HCT116 (cell line): ENCODE data around the gene APBB3. TPM values are rescaled to one million over a fixed set of nuclear protein-coding genes. Genes with fewer than 3 reads are reported as not detected.

Experiments used
- ATAC-seq: fragments of 200-7000 bp; cut with Tn5 transposase; 2 replicates; pipeline ENCODE4 v1.9.1; 2020; ENCODE audit warnings: mild to moderate bottlenecking, moderate library complexity
- BruUV-seq: library from RNA; stranded (reverse); fragments of 400-500 nt; replicated peaks from 2 replicates; lab custom pipeline; 2021; lab: Mats Ljungman, UMichigan
- CTCF ChIA-PET: fragments of 300-600 bp; sonication (Branson Sonifier 250); formaldehyde crosslinking; loops from one replicate; lab custom pipeline; 2021; ENCODE audit warnings: antibody characterized with exemption; lab: Charles Lee
- POLR2A ChIA-PET: fragments of 300-600, 350-600 bp; sonication (Branson Sonifier 250); formaldehyde crosslinking; loops from one replicate; lab custom pipeline; 2021; ENCODE audit warnings: antibody characterized with exemption; lab: Charles Lee
- RAD21 ChIA-PET, 2 experiments: fragments of 300-600 bp; sonication (Branson Sonifier 250); formaldehyde crosslinking; loops; one replicate each; lab custom pipeline; 2023; ENCODE audit warnings: low total read pairs in 2 of 2; ENCODE audit not compliant: uncharacterized antibody in 2 of 2, unreplicated experiment in 2 of 2, low non-redundant PET in 1 of 2; lab: Charles Lee
- DNase-seq: peaks from one replicate; pipeline ENCODE4 v3.0.0-alpha.2; 2010; ENCODE audit warnings: low read depth, low spot score
- H2AFZ ChIP-seq: fragments of 200-600 bp; shearing (Covaris generic), sonication (generic); 2 replicates; pipeline ENCODE4 v1.6.1; 2017; ENCODE audit warnings: low read depth, mixed run types, mixed read lengths, antibody characterized with exemption, low read length; ENCODE audit not compliant: poor library complexity, severe bottlenecking
- H3K27ac ChIP-seq: 2 replicates; pipeline ENCODE4 v1.5.1; 2012; ENCODE audit warnings: low read depth, low read length
- H3K27me3 ChIP-seq: fragments of 200-600 bp; sonication (generic); 2 replicates; pipeline ENCODE4 v1.6.1; 2016; ENCODE audit warnings: mixed run types, low read length, mixed read lengths; ENCODE audit not compliant: insufficient read depth
- H3K36me3 ChIP-seq, 2 experiments: fragments of 200-500 bp in 1 of 2; fragments of 200-600 bp in 1 of 2; sonication (Bioruptor generic) in 1 of 2; sonication (generic) in 1 of 2; 2 replicates each; pipeline versions ENCODE4 v1.5.1 to v1.6.1; 2014 to 2016; ENCODE audit warnings: low read length in 2 of 2, inconsistent platforms in 1 of 2, mixed read lengths in 1 of 2, mixed run types in 1 of 2; ENCODE audit not compliant: insufficient read depth in 2 of 2, control insufficient read depth in 1 of 2
- H3K4me1 ChIP-seq, 2 experiments: fragments of 200-600 bp in 1 of 2; sonication (generic) in 1 of 2; 2 replicates each; pipeline versions ENCODE4 v1.5.1 to v1.6.1; 2012 to 2017; ENCODE audit warnings: low read length in 2 of 2, inconsistent platforms in 1 of 2, mild to moderate bottlenecking in 1 of 2, mixed read lengths in 1 of 2, mixed run types in 1 of 2, moderate library complexity in 1 of 2; ENCODE audit not compliant: insufficient read depth in 2 of 2, control insufficient read depth in 1 of 2
- H3K4me2 ChIP-seq: fragments of 200-600 bp; sonication (generic); 2 replicates; pipeline ENCODE4 v1.6.1; 2017; ENCODE audit warnings: mixed run types, low read length, mixed read lengths
- H3K4me3 ChIP-seq, 2 experiments: fragments of 200-600 bp in 1 of 2; sonication (generic) in 1 of 2; replicated peaks in 1 of 2; 2 replicates each; pipeline ENCODE4 v1.5.1; 2011 to 2016; ENCODE audit warnings: low read length in 2 of 2, control low read depth in 1 of 2, low read depth in 1 of 2, mild to moderate bottlenecking in 1 of 2, mixed read lengths in 1 of 2, mixed run types in 1 of 2
- H3K79me2 ChIP-seq: fragments of 200-600 bp; sonication (generic); 2 replicates; pipeline ENCODE4 v1.6.1; 2017; ENCODE audit warnings: mild to moderate bottlenecking, mixed run types, low read length, moderate library complexity, mixed read lengths; ENCODE audit not compliant: insufficient read depth
- H3K9ac ChIP-seq: fragments of 200-600 bp; sonication (generic); 2 replicates; pipeline ENCODE4 v1.6.1; 2016; ENCODE audit warnings: low read length, mixed read lengths
- H3K9me2 ChIP-seq: fragments of 200-600 bp; sonication (generic), shearing (Covaris generic); 2 replicates; pipeline ENCODE4 v1.6.1; 2017; ENCODE audit warnings: mixed run types, mild to moderate bottlenecking, moderate library complexity; ENCODE audit not compliant: insufficient read depth
- H3K9me3 ChIP-seq, 2 experiments: fragments of 200-500 bp in 1 of 2; fragments of 200-600 bp in 1 of 2; sonication (Bioruptor generic) in 1 of 2; sonication (generic) in 1 of 2; 2 replicates each; pipeline ENCODE4 v1.6.1; 2014 to 2017; ENCODE audit warnings: low read length in 2 of 2, mixed read lengths in 2 of 2, inconsistent platforms in 1 of 2, low read depth in 1 of 2, mild to moderate bottlenecking in 1 of 2, mixed run types in 1 of 2, moderate library complexity in 1 of 2; ENCODE audit not compliant: control insufficient read depth in 1 of 2, insufficient read depth in 1 of 2
- H4K20me1 ChIP-seq: fragments of 200-600 bp; sonication (generic), shearing (Covaris generic); 2 replicates; pipeline ENCODE4 v1.6.1; 2017; ENCODE audit warnings: mixed run types, mild to moderate bottlenecking, moderate library complexity; ENCODE audit not compliant: insufficient read depth
- CEBPB ChIP-seq: IDR thresholded peaks from 2 replicates; pipeline ENCODE4 v1.6.1; 2012; ENCODE audit warnings: low read depth
- EZH2 ChIP-seq: fragments of 200-600 bp; sonication (generic); IDR thresholded peaks from 2 replicates; pipeline ENCODE4 v1.6.1; 2017; ENCODE audit warnings: antibody characterized with exemption, mixed run types
- POLR2A ChIP-seq: IDR thresholded peaks from 2 replicates; pipeline ENCODE4 v1.7.0; 2011; ENCODE audit warnings: borderline replicate concordance; ENCODE audit not compliant: insufficient read depth, insufficient read length; ENCODE audit errors: extremely low read depth
- RAD21 ChIP-seq: IDR thresholded peaks from 2 replicates; pipeline ENCODE4 v1.6.1; 2012; ENCODE audit warnings: low read depth, mild to moderate bottlenecking
- SIN3A ChIP-seq: IDR thresholded peaks from 2 replicates; pipeline ENCODE4 v1.6.1; 2012; ENCODE audit warnings: low read depth
- ZFX ChIP-seq: fragments of 450-650 bp; IDR thresholded peaks from 2 replicates; pipeline ENCODE4 v1.6.1; 2017
- intact Hi-C: fragments of 100-400 bp; cut with micrococcal nuclease; formaldehyde crosslinking; loops from 2 replicates; pipeline ENCODE4 v1.10.0; 2022
- total RNA-seq: library from RNA; stranded (reverse); gene quantifications from one replicate; pipeline ENCODE4 v1.2.1, GENCODE V29; 2021; ENCODE audit not compliant: unreplicated experiment
- TF ChIP-seq, protein P1 (sequence below), 3 experiments: fragments of 200-600 bp in 1 of 3; sonication (generic) in 1 of 3; IDR thresholded peaks in 2 of 3; conservative IDR thresholded peaks in 1 of 3; 2 replicates each; pipeline ENCODE4 v1.5.1; 2012 to 2017; ENCODE audit warnings: low read depth in 2 of 3, low read length in 2 of 3, antibody characterized with exemption in 1 of 3, borderline replicate concordance in 1 of 3, control low read depth in 1 of 3, mild to moderate bottlenecking in 1 of 3, mixed read lengths in 1 of 3, mixed run types in 1 of 3, moderate library complexity in 1 of 3; ENCODE audit not compliant: insufficient read depth in 1 of 3
- TF ChIP-seq, protein P2 (sequence below): IDR thresholded peaks from 2 replicates; pipeline ENCODE4 v1.6.1; 2011; ENCODE audit warnings: mild to moderate bottlenecking, low read length, moderate library complexity; ENCODE audit not compliant: insufficient replicate concordance; ENCODE audit errors: extremely low read depth

The APBB3 gene
- total RNA-seq, 1 experiment from 2014 or later = 28.4 TPM

DNA sequence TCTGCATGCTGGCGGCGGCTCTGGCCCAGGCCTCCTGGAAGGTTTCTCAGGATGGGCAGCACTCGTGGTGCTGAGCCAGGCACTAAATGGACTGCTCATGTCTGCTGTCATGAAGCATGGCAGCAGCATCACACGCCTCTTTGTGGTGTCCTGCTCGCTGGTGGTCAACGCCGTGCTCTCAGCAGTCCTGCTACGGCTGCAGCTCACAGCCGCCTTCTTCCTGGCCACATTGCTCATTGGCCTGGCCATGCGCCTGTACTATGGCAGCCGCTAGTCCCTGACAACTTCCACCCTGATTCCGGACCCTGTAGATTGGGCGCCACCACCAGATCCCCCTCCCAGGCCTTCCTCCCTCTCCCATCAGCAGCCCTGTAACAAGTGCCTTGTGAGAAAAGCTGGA lies 3.5 kb upstream of the APBB3 start (continued):
- TF ChIP-seq, protein P1, sequence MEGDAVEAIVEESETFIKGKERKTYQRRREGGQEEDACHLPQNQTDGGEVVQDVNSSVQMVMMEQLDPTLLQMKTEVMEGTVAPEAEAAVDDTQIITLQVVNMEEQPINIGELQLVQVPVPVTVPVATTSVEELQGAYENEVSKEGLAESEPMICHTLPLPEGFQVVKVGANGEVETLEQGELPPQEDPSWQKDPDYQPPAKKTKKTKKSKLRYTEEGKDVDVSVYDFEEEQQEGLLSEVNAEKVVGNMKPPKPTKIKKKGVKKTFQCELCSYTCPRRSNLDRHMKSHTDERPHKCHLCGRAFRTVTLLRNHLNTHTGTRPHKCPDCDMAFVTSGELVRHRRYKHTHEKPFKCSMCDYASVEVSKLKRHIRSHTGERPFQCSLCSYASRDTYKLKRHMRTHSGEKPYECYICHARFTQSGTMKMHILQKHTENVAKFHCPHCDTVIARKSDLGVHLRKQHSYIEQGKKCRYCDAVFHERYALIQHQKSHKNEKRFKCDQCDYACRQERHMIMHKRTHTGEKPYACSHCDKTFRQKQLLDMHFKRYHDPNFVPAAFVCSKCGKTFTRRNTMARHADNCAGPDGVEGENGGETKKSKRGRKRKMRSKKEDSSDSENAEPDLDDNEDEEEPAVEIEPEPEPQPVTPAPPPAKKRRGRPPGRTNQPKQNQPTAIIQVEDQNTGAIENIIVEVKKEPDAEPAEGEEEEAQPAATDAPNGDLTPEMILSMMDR (IDR thresholded peaks at IDR 0.05 in 2 of 3, conservative IDR thresholded peaks at IDR 0.05 in 1 of 3; ENCODE audit: borderline replicate concordance in 1 of 3, insufficient read depth in 1 of 3, low read depth in 2 of 3, low read length in 2 of 3) = no peak
- no peak for TF ChIP-seq SIN3A
- TF ChIP-seq CEBPB = no peak
- TF ChIP-seq RAD21 = no peak
- TF ChIP-seq ZFX = no peak

DNA sequence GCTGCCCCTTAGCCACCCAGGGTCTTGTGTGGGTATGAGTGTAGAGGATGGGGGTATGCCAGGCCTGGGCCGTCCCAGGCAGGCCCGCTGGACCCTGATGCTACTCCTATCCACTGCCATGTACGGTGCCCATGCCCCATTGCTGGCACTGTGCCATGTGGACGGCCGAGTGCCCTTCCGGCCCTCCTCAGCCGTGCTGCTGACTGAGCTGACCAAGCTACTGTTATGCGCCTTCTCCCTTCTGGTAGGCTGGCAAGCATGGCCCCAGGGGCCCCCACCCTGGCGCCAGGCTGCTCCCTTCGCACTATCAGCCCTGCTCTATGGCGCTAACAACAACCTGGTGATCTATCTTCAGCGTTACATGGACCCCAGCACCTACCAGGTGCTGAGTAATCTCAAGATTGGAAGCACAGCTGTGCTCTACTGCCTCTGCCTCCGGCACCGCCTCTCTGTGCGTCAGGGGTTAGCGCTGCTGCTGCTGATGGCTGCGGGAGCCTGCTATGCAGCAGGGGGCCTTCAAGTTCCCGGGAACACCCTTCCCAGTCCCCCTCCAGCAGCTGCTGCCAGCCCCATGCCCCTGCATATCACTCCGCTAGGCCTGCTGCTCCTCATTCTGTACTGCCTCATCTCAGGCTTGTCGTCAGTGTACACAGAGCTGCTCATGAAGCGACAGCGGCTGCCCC lies 2.9 kb upstream of the APBB3 start:
- TF ChIP-seq EZH2 (no peak), ZFX (no peak), POLR2A (no peak)
- TF ChIP-seq, protein P1 (IDR thresholded peaks at IDR 0.05 in 2 of 3, conservative IDR thresholded peaks at IDR 0.05 in 1 of 3; ENCODE audit: borderline replicate concordance in 1 of 3, insufficient read depth in 1 of 3, low read depth in 2 of 3, low read length in 2 of 3) = no peak
- TF ChIP-seq, protein P2, sequence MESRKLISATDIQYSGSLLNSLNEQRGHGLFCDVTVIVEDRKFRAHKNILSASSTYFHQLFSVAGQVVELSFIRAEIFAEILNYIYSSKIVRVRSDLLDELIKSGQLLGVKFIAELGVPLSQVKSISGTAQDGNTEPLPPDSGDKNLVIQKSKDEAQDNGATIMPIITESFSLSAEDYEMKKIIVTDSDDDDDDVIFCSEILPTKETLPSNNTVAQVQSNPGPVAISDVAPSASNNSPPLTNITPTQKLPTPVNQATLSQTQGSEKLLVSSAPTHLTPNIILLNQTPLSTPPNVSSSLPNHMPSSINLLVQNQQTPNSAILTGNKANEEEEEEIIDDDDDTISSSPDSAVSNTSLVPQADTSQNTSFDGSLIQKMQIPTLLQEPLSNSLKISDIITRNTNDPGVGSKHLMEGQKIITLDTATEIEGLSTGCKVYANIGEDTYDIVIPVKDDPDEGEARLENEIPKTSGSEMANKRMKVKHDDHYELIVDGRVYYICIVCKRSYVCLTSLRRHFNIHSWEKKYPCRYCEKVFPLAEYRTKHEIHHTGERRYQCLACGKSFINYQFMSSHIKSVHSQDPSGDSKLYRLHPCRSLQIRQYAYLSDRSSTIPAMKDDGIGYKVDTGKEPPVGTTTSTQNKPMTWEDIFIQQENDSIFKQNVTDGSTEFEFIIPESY = no peak
- H3K36me3 ChIP-seq = peaks cover 0 to 15% of the 10 kb centered on the region in 2 experiments; a peak in 3 of 4 replicates
- H3K9ac ChIP-seq = no peak overlapping the region
- no peaks in the 10 kb centered on the region for H4K20me1 ChIP-seq
- BruUV-seq = no TSS peak
- H3K27ac ChIP-seq = no peak overlapping the region
- ATAC-seq = no peak
- ChIA-PET CTCF (no interaction called here), POLR2A (no interaction called here), RAD21 (no interaction called here)
- no peak overlapping the region for H3K4me2 ChIP-seq
- intact Hi-C loops = no loop called here
- H3K4me1 ChIP-seq = peaks cover 7 to 19% of the 10 kb centered on the region in 2 experiments; a peak in 3 of 4 replicates
- no peak overlapping the region for H2AFZ ChIP-seq
- no peaks in the 10 kb centered on the region for H3K9me2 ChIP-seq
- no peaks in the 10 kb centered on the region for H3K27me3 ChIP-seq
- no peak overlapping the region for H3K4me3 ChIP-seq
- peaks cover 27% of the 10 kb centered on the region for H3K79me2 ChIP-seq
- H3K9me3 ChIP-seq = no peaks in the 10 kb centered on the region
- DNase-seq = no peak
